T-helper 1 cell (primary cell): ENCODE measurements around the gene WDR90.

Experiments
- DNase-seq, 5 donors: peaks; one replicate each; pipeline ENCODE4 v3.0.0-alpha.2; 2012 to 2020

Gene WDR90

DNA sequence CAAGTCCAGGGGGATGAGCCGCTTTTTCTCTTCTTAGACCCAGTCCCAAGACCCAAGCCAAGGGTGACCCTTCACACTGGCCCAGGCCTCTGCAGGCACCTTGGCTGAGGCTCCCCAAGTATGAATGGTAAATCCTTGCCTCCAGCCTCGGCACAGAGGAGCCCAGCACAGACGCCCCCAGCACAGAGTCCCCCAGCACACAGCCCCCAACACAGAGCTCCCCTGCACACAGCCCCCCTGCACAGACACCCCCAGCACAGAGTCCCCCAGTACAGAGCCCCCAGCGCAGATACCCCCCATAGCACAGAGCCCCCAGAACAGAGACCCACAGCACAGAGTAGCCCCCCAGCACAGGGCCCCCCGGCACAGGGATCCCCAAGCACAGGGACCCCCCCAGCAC is 8.6 kb upstream of the WDR90 start:
- no peak for DNase-seq

DNA sequence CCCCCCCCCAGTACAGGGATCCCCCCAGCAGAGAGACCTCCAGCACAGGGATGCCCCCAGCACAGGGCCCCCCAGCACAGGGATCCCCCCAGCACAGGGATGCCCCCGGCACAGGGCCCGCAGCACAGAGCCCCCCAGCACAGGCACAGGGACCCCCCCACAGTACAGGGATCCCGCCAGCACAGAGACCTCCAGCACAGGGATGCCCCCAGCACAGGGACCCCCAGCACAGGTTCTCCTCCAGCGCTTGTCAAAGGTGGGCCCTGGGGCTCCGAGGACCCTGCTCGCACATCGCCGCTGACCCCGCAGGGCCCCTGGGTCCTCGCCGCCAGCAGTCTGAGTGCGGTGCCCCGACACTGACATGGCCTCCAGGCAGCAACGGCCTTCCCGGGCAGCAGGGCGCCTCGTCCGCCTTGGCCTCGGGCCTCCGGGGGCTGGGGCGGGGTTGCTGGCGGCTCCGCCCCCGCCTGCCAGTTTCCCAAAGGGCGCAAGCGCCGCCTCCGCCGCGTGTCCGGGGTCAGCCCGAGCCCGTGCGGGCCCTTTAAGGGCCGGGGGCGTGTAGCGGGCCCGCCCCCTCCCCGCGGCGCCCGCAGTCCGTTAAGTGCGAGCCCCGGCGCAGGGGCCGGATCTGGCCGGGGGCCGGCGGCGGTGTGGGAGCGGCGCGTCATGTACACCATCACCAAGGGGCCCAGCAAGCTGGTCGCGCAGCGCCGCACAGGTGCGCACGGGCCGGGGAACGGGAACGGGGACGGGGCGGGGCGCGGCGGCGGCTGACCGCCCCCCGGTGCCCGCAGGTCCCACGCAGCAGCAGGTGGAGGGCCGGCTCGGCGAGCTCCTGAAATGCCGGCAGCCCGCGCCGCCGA is 7.6 kb upstream of the WDR90 start, which contains the start of gene MCRIP2:
MCRIP2 (plus strand) TSS at position 503 of the 863 bp plus-strand sequence; CDS start at position 667, 164 bp downstream.
- peak; percentile 30 to 75 (median 43) for DNase-seq

DNA sequence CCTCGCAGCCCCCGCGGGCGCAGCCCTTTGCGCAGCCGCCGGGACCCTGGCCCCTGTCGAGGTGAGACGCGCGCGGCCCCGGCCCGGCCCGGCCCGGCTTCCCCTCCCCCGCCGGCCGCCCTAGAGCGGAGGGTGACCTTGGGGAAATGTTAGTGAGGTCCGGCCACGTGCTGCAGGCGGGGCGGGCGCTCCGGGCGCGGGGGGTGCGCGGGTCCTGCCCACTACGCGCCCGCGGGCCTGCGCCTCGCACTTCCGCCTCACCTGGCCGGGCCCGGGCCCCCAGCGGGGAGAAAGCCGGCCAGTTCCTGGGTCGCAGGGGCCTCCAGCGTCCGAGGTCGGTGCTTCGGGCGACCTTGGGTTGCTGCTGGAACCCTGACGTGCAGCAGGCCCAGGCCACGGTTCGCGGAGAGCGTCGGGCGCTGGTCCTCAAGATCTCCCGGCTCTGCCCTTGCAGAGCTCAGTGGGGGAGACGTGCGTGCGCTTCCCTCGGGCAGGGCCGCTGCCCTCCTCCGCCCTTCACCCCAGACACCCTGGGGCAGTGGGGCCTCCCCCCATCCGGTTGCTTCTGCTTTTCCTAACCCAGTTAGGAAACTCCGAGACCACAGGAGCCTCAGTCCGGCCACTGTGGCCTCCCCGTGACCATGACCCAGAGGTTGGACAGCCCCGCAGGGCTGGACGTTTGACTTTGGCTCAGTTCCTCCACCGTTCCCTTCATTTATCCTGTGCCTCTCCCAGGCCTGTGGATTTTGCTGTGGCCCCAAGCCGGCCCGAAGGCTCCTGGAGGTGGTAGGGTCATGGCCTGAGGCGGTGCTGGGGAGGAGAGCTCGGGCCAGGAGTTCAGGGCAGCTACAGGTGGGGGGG is 6.7 kb upstream of the WDR90 start:
- DNase-seq = peak in 1 of 5 donors; percentile 28

DNA sequence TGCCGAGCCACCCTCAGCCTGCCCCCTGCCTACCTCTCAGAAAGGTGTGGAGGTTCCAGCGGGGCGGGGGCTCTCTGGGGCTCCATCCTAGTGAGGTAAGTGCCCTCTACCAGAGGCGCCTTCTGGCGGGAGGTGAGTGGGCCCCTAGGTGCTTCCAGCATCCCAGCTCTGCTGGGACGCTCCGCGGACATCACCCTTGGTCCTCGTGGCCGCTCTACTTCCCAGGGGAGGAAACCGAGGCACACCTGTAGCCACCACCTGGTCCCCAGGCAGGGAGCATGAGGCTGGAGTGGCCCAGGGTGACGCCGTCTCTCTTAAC is 6.2 kb upstream of the WDR90 start:
- no peak for DNase-seq

DNA sequence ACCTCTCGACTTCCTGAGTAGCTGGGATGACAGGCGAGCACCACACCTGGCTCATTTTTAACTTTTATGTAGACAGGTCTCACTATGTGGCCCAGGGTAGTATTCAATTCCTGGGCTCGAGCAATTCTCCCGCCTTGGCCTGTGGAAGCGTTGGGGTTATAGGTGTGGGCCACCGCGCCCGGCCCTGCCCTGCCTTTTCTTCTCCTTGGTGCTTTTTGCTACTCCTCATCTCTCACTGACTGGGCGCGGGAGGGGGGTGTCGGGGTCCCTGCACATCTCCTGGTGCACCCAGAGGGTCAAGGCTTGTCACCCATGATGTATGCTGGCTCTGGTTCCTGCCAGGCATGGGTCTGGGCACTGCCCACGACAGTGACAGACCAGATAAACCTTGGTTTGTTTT is 4.6 kb upstream of the WDR90 start:
- DNase-seq = no peak

DNA sequence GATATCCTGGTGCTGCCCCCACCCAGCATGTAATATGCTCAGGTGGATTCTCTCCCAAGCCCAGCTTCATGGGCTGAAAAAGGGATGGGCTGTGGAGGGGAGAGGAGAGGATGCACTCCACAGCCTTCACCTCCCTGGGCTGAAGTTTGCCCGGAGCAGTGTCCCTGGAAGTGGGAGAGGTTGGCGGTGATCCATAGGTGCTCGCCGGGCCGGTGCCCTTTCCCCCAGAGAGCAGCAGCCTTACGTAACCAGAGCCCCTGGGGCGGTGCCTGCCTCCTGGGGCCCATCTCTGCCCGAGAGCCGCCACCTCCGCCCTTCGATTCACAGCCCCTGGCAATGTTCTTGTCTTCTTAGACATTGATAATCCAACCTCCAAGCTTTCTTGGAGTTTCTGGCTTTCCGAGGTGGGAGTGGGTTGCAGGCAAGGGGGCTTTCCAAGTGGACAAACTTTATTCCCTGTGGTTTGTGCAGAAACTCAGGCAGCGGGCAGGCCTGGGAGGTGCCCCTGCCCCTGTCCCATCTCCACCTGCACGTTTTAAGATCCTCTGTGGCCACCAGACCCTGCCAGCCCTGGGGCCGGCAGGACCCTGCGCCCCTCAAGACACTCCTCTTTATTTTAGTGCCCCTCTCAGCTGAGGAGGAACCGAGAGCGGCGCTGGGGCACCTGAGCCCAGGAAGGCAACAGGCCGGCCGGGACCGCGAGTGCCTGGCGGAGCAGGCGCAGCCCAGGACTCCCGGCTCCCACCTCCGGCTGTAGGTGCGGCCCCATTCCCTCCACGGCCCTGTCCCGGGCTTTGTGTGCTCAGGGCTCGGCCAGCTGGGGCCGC is 3.1 kb upstream of the WDR90 start:
- no peak for DNase-seq

DNA sequence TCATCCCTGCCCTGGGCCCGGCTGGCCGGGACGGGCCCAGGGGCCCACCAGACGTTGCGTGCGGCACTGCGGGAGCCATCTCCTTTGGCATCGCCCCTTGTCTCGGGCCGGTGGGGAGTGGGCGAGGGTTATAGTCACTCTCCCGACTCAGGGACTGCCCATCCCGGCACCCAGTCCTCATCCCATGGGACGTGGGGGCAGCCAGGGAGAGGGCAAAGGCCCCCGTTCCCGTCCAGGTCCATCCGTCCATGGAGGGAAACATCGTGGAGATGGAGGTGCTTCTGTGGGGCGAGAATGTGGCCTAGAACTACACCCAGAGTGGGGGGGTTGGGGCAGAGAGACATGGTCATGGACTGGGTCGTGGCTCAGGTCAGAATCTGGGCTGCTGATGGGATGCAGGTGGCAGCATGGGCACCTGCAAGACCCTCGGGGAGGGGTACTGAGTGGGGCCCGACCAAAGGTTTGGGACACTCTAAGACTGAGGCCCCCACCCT is 2.4 kb upstream of the WDR90 start:
- no peak for DNase-seq

DNA sequence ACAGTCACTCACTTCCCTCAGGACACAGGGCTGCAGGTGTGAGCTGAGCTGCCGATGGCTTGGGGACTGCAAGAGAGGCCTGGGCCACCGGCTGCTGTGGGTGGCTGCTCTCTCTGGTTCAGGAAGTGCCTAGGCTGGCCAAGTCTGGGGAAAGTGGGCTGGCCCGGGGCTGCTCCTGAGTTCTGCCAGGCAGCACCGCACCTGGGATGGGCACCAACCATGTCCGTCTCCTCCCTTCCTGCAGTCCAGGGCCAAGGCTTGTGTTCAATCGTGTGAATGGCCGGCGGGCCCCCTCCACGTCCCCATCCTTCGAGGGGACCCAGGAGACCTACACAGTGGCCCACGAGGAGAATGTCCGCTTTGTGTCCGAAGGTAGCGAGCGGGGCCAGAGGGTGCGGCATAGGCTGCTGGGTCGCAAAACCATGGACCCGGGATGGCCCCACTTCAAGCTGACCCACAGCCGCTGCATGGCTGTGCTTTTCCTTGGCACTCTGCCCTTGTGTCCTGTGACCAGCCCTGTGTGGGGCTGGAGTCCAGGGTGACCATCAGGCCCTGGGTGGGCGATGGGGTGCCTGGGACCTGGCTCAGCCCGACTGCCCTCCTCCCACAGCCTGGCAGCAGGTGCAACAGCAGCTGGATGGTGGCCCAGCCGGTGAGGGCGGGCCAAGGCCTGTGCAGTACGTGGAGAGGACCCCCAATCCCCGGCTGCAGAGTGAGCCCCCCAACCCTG is 1.8 kb upstream of the WDR90 start:
- DNase-seq = no peak

DNA sequence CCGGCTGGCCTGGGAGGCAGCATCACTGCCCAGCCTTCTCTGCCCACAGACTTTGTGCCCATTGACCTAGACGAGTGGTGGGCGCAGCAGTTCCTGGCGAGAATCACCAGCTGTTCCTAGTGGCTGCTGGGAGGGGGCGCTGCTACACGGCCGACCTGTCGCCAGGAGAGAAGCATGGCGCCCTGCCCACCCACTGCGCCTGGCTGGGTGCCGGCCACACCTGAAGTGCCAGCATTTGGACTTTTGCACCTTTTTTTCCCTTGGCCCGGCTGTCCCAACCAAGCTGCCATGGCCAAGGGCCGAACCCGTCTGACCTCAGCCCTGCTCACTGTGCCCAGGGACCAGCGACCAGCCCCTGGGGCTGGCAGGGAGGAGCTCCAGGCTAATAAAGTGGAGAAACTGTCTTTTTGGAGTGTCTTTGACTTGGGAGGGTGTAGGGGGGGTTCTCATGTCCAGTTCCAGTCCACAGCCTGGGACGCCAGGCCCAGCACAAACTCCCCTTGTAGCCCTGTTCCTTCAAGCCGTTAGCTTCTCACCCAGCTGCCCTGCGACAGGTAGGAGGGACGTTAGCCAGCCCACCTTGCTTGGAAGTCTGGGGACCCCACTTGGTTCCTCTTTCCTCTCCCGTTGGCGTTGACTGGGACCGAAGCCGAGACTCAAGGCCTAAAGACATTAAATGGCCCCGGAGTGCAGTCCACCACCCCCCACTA is 939 bp upstream of the WDR90 start:
- peak in 2 of 5 donors; percentile 29 to 30 for DNase-seq

DNA sequence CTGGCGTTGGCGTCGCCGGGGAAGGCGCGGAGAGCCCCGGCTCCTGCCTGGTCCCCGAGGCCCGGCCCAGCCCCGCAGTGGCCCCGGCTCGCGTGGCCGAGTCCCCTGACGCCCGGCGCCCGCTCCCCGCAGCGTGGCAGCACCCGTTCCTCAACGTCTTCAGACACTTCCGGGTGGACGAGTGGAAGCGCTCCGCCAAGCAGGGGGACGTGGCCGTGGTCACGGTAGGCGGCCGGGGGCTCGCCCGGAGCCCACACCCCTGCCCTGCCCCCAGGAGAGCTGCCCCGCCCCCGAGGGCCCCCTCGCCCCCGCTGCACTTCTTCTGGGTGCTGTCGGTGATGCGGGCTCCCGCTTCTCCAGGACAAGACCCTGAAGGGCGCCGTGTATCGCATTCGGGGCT is 466 bp downstream of the WDR90 start:
- no peak for DNase-seq

DNA sequence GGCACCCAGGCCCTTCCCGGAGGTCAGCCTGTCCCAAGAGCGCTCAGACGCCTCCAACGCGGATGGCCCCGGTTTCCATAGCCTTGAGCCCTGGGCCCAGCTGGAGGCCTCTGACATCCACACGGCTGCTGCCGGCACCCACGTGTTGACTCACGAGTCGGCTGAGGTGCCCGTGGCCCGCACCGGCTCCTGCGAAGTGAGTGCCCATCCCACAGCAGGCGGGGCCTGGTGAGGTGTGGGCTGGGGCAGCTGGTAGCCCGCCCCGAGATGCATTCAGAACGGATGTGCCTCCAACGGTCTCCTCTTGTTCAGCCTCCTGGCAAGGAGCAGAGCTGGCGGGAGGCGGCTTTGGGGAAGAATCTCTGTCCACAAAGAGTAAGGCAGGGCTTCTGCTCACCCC is 2.7 kb downstream of the WDR90 start:
- no peak for DNase-seq

DNA sequence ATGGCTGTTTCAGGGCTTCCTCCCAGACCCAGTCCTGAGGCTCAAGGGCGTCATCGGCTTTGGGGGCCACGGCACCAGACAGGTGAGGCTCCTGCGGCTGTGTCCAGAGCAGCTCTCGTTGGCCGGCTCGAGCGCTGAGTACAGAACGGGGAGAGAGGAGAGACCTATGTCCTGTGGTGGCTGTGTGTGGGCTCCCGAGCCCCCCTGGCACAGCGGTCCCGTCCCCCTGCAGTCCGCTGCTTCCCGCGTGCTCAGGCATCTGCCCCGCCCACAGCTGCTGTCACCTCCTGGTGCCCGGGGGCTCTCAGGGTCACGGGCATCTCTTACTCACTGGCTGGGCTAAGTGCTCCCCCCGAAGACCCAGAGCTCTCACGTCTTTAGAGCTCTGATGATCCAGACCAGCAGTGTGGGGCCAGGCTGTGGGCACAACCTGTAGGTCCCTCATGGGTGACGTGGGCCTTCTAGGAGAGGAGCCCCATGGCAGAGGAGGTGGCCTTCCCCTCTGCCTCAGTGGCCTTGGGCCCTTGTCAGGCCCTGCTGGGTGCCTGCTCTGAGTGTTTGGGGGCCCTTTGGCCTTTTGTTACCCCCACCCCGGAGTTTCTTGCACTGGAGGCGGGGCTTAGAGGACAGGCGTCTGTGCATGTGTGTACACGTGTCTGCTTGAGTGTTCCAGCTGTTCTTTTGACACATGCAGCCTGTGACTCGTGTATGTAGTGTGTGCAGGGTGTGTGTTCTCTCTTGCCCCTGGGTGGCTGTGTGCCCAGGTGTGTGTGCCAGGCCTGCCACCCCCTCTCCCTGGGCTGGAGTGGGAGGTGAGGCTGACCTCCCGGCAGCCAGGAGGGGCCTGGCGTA is 3.5 kb downstream of the WDR90 start:
- no peak for DNase-seq

DNA sequence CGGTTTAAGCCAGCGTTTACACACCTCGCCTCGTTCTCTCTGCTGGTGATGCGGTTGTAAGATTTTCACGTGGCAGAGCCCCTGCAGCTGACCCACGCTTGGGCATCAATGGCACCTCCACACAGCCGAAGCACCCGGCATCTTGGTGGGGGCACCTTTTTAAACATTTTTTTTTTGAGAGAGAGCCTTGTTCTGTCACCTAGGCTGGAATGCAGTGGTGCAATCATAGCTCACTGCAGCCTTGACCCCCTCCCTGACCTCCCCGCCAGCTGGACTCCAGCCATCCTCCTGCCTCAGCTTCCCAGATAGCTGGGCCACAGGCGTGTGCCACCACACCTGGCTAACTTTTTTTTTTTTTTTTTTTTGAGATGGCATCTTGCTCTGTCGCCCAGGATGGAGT is 4.9 kb downstream of the WDR90 start:
- DNase-seq = no peak

DNA sequence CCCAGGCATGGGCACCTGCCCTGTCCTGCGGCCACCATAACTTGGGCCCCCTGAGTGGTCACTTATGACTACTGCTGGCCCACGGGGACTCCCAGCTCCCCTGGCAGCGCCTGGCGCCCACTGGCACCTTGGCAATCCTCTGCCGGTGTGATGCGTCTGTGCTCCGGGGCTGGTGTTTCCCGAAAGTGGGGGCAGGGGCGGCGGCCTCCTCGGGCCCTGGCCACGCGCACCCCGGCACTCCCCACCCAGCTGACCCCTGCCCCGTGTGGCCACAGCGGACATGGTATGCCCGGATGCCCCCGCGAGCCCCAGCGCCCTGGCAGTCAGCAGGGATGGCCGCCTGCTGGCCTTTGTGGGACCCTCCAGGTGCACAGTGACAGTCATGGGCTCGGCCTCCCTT is 8.3 kb downstream of the WDR90 start:
- no peak for DNase-seq

DNA sequence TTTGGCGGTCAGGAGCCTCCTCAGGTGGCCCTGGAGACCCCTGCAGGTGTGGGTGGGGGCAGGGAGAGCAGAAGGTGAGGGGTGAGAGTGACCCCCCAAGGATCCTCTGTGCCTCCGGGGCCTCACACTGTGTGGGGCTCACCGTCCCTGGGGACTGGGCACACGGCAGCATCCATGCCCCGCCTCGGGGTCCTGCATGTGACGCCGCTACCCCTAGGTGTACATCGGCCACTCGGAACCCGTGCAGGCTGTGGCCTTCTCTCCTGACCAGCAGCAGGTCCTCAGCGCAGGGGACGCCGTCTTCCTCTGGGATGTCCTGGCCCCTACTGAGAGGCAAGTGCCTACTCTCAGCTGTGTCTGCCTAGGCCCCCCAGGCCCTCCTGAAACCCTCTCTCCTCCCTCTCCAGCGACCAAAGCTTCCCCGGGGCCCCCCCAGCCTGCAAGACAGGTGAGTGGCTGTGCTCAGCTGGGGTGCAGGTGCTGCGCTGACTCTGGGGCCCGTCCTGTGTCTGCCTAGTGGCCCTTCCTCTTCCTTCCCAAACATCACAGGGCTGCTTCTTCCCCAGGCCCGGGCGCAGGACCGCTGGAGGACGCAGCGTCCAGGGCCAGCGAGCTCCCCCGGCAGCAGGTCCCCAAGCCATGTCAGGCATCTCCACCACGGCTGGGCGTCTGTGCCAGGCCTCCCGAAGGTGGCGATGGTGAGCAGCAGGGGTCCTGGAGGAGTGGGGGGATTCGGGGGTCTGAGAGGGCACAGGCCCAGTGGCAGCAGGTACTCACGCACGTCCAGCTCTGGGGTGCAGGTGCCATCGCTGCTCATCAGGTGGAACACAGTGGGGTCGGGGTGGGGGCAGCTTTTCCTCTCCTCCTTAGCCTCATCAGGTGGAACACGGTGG is 9.8 kb downstream of the WDR90 start:
- DNase-seq = no peak

DNA sequence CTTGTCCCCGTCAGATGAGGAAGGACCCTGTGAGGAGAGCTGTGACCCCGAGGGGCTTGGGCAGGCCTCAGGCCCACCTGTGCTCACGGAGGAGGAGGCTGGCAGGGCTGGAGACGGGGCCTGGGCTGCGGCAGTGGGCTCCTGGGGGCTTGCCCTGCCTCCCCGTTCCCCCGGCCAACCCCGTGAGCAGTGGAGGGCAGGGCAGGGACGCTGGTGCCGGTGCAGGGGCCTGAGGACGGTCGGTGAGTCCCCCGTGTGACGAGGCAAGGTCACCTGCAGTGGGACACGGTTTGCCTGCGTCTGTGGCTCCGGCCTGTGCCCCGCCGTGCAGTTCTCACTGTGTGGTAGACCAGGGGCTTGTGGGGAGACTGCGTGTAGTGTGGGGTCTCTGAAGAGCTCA is 10.5 kb downstream of the WDR90 start:
- DNase-seq = no peak

DNA sequence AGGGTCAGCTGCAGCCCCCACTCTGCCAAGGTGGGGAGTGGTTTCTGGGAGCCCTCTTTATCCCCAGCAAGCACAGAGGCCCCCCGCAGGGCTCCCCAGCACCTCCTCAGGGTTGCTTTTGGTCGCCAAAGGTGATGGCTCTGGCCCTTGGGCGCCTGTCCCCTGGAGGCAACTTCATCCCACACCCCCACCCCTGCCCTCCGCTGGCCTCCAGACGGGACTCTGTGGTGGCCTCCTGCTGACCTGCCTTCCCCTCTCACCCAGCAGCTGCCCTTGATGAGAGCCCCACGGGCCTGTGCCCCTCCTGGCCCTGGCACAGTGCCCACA is 10.9 kb downstream of the WDR90 start:
- DNase-seq = no peak

DNA sequence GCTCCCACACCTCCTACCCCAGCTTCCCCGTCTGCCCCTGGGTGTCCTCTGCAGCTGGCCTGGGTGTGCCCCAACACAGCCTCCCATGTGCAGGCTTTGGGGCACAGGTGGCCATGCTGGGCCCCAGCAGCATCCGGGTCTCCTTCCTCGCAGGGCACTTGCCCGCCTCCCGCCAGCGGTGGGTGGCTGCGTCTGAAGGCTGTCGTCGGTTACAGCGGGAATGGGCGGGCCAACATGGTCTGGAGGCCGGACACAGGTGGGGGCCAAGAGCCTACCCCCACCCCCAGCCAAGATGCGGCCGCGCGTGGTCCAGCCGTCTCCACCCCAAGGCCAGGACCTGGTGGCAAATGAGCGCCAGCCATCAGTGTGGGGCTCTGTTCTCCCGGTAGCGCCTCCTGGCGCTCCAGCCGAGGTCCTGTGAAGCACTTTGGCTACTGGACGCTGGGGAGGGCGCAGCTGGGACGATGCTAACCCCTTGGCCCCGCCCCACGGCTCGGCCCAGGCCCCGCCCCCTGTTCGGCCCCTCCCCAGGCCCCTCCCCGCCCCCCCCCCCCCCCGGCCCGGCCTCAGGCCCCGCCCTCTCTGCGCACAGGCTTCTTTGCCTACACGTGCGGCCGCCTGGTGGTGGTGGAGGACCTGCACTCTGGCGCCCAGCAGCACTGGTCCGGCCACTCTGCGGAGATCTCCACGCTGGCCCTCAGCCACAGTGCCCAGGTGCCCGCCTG is 11.5 kb downstream of the WDR90 start:
- DNase-seq = peak; percentile 48 to 72 (median 61)
